ENCODE data around the gene SALL4.

- TF ChIP-seq POLR2AphosphoS5 (IDR thresholded peaks at IDR 0.05; ENCODE audit: borderline replicate concordance, low read depth, low read length) (no peak), EZH2 (IDR thresholded peaks at IDR 0.05) (no peak)
Measured at GRCh38 chr20:51734876-51735720, 67.2 kb downstream of the SALL4 start.

Measured in SK-N-MC (cell line).